ENCODE measurements around the gene ADRA2B.

Gene ADRA2B

GRCh38 chr2:96115631-96116423 is 544 bp downstream of the ADRA2B start:
- DNase-seq, result no peak

GRCh38 chr2:96114903-96115581 is 1.3 kb downstream of the ADRA2B start:
- no peak for DNase-seq

GRCh38 chr2:96114546-96114902 is 1.8 kb downstream of the ADRA2B start:
- no peak for DNase-seq

- no peak for DNase-seq
Measured at GRCh38 chr2:96113951-96114350, 2.4 kb downstream of the ADRA2B start.

DNA sequence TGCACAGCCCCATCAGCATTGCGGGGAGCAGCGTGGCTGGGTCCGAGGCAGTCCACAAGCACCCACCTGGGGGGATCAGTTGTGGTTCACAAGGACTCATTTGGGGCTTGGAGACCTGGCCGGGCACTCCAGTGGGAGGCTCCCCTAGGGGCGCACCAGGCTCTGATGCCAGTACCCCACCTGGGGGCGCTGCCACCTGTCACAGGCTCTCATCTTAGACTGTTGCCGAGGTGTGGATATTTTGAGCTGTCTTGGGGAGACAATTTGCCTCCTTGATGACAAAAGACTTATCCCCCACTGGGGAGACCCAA is 3.0 kb downstream of the ADRA2B start:
- no peak for DNase-seq

GRCh38 chr2:96112501-96113366 is 3.6 kb downstream of the ADRA2B start:
- DNase-seq, result no peak

DNA sequence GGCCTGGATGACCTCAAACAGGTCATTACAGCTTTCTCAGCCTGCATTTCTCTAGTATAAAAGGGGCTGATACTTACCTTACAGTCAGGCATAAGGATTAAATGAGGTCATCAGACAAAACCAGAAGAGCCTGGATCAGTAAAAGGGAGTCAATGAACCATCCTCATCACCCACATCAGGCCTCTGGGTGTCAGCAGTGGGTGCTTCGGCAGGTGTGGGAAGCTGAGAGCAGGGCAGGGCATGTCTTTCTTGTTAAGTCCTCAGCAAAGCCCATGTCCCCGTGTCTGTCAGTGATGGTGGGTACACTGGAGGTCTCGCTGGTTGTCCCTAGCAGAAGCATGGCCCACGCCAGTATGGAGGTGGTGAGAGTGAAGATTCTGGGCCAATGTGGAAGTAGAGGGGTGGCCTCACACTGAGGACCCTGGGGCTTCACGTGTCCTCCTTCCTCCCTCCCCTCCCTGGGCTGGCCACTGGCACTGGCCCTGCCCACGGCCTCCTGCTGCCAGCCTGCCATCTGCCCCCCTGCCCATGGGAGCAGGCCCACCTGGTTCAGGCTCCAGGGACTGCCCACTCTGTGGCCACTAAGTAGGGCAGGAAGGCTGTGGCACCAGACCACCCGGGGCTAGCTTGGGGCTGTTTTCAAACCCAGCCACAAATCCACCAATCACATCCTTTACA is 4.4 kb downstream of the ADRA2B start:
- DNase-seq, result no peak

DNA sequence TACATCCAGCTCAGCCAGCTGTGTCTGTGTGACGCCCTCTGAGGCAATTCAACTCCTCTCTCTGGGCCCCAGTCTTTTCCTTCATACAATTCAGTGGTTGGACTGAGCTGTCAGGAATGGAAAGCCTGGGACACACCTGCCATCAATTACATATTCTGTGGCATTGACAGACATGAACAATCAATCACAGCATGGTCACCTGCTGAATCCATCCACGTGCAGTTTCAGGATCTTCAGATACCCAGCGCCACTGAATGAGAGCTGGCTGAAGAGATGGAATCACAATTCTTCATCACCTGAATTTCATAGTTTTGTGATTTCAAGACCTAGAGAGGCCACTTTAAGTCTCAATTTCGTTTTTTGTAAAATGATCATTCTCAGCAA is 5.1 kb downstream of the ADRA2B start:
- no peak for DNase-seq

- no peak for DNase-seq
Measured at GRCh38 chr2:96110621-96111256, 5.6 kb downstream of the ADRA2B start.

- no peak for DNase-seq
Measured at GRCh38 chr2:96109931-96110511, 6.3 kb downstream of the ADRA2B start.

- DNase-seq, result no peak
Measured at GRCh38 chr2:96109361-96109680, 7.0 kb downstream of the ADRA2B start.

- DNase-seq, result no peak
Measured at GRCh38 chr2:96108541-96109360, 7.6 kb downstream of the ADRA2B start.

GRCh38 chr2:96108151-96108540 is 8.2 kb downstream of the ADRA2B start:
- no peak for DNase-seq

GRCh38 chr2:96107708-96108065 is 8.7 kb downstream of the ADRA2B start:
- no peak for DNase-seq

DNA sequence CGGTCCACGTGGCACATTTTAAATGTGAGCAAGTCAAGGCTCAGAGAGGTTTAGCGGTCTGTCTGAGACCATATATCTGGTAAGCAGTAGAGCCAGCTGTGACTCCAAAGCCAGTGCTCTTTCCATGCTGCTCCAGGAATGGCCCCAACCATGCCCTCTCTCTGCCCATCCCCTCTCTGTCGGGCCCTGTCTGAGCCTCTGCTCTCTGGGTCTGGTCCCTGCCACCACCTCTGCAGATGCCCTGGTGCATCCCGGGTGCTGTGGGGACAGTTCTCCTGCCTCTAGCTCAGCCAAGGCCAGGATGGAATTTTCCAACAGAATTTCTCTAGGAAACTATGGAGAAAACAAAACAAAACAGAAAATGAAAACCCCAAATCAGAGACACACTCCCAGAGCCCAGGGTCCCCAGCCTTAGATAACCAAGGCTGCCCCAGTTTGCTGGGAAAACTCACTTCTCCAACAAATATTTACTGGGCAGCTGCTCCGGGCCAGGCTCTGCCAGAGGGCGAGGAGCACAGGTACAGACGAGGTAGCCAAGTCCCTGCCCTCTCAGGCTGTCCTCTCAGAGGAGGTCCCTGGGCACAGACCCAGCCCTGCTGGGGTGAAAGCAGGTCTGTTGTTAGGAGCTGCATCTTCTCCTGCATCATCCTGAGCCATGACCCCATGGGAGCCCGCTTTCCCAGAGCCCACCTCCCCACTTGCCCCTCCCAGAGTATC is 9.2 kb downstream of the ADRA2B start:
- no peak for DNase-seq

GRCh38 chr2:96105994-96106715 is 10.2 kb downstream of the ADRA2B start:
- no peak for DNase-seq

DNA sequence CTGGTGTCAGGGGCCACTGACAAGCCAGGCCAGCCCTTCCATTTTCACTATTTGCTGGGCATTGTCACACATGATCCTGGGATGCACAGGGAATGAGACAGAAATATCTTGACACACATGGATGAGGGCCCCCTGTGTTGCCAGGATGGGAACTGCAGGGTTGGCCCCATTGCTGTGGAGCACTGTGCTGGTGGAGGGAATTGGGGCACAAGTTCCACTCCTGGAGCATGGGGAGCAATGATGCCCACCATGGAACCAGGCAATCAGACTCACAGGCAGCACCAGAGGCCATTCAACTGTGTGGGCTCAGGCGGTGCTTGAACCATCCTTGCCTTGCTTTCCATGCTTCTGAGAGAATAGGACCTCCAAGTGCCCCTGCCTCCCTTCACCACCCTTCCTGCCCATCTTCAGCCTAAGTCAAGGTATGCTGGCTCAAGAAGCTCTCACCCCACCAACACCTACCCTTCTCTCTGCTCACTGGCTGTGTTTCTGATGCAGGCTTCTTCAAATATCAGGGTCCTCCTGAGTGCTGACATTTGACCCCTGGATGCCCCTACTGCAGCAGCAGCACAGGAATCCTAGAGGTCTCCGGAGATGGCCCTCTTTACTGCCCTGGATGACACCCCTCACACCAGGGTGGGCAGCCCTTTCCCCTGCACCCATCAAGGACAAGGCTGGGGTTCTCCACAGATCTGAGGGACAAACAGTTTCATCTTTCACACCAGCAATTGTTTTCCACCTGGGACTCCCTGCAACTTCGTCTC is 11.0 kb downstream of the ADRA2B start:
- no peak for DNase-seq

GRCh38 chr2:96104487-96104861 is 11.9 kb downstream of the ADRA2B start:
- DNase-seq, result no peak

- no peak for DNase-seq
Measured at GRCh38 chr2:96103761-96104486, 12.4 kb downstream of the ADRA2B start.
